CD8-positive, alpha-beta memory T cell (primary cell): ENCODE measurements around the gene CALR3. TPM values are rescaled to one million over a fixed set of nuclear protein-coding genes. Genes with fewer than 3 reads are reported as not detected.
A peak's percentile ranks its signal among the peaks of the same experiment; 100 is the strongest.

Experiments
- CTCF ChIA-PET: fragments of 350-600 bp; sonication (Branson Sonifier 250); formaldehyde crosslinking; loops from one replicate; lab custom pipeline; 2021; ENCODE audit warnings: antibody characterized with exemption; lab: Charles Lee
- POLR2A ChIA-PET: fragments of 350-600 bp; sonication (Branson Sonifier 250); formaldehyde crosslinking; loops from one replicate; lab custom pipeline; 2021; ENCODE audit warnings: antibody characterized with exemption; lab: Charles Lee
- DNase-seq, 5 donors: peaks; one replicate each; pipeline versions ENCODE4 v3.0.0 to v3.0.0-alpha.2; 2020 to 2022; ENCODE audit warnings: mixed read lengths in 1 of 5
- H3K27ac ChIP-seq: one replicate; pipeline ENCODE4 v1.7.0; 2013; ENCODE audit warnings: low read depth, mild to moderate bottlenecking, low read length, moderate library complexity
- H3K27me3 ChIP-seq: 2 replicates; pipeline ENCODE4 v1.7.0; 2013; ENCODE audit warnings: low read length, mild to moderate bottlenecking; ENCODE audit not compliant: insufficient read depth, poor library complexity, severe bottlenecking
- H3K36me3 ChIP-seq: 2 replicates; pipeline ENCODE4 v1.7.0; 2013; ENCODE audit warnings: mild to moderate bottlenecking, low read length, moderate library complexity; ENCODE audit not compliant: insufficient read depth
- H3K4me1 ChIP-seq: 2 replicates; pipeline ENCODE4 v1.7.0; 2013; ENCODE audit warnings: mild to moderate bottlenecking, low read length, moderate library complexity; ENCODE audit not compliant: insufficient read depth
- H3K4me3 ChIP-seq: 2 replicates; pipeline ENCODE4 v1.7.0; 2013; ENCODE audit warnings: mild to moderate bottlenecking, low read length
- H3K9me3 ChIP-seq: 2 replicates; pipeline ENCODE4 v1.7.0; 2013; ENCODE audit warnings: mild to moderate bottlenecking, low read length
- H3K27ac Mint-ChIP-seq, 8 donors: one replicate each; pipeline ENCODE4 v1.8.0; 2020 to 2021; ENCODE audit warnings: mixed read lengths in 8 of 8, mild to moderate bottlenecking in 6 of 8, inconsistent platforms in 3 of 8, moderate library complexity in 3 of 8
- H3K27me3 Mint-ChIP-seq, 2 donors: one replicate each; pipeline ENCODE4 v1.8.0; 2020 to 2021; ENCODE audit warnings: mixed read lengths in 2 of 2, mild to moderate bottlenecking in 1 of 2, moderate library complexity in 1 of 2
- H3K36me3 Mint-ChIP-seq, 3 donors: one replicate each; pipeline ENCODE4 v1.8.0; 2020 to 2021; ENCODE audit warnings: mixed read lengths in 3 of 3, inconsistent platforms in 1 of 3, mild to moderate bottlenecking in 1 of 3
- H3K4me1 Mint-ChIP-seq, 3 donors: one replicate each; pipeline ENCODE4 v1.8.0; 2020 to 2021; ENCODE audit warnings: mixed read lengths in 3 of 3, inconsistent platforms in 1 of 3, mild to moderate bottlenecking in 1 of 3
- H3K4me3 Mint-ChIP-seq, 7 donors: one replicate each; pipeline ENCODE4 v1.8.0; 2020 to 2021; ENCODE audit warnings: mixed read lengths in 7 of 7, mild to moderate bottlenecking in 6 of 7, moderate library complexity in 4 of 7, inconsistent platforms in 2 of 7
- H3K9me3 Mint-ChIP-seq, 5 donors: one replicate each; pipeline ENCODE4 v1.8.0; 2020 to 2022; ENCODE audit warnings: mixed read lengths in 5 of 5, mild to moderate bottlenecking in 3 of 5, moderate library complexity in 2 of 5, inconsistent platforms in 1 of 5
- polyA plus RNA-seq: library from polyadenylated mRNA; unstranded; fragments of 300-500 nt; fragmentation: Illumina TruSeq; gene quantifications from one replicate; pipeline ENCODE4 v1.2.3, GENCODE V29; 2021
- total RNA-seq, 2 experiments: library from RNA; stranded (reverse); gene quantifications; one replicate each; pipeline ENCODE4 v1.2.3, GENCODE V29; 2021

The CALR3 gene
- total and polyA plus RNA-seq, 3 experiments from 2014 or later: not detected

- Mint-ChIP-seq H3K36me3 (peaks cover 4 to 30% (median 5%) of the 10 kb centered on the region in 3 donors), H3K4me1 (peaks cover 58 to 77% (median 74%) of the 10 kb centered on the region in 3 donors), H3K27me3 (no peaks in the 10 kb centered on the region), H3K9me3 (peaks cover 0 to 4% (median 3%) of the 10 kb centered on the region in 5 donors), H3K4me3 (peak overlapping the region in 6 of 7 donors; percentile 20 to 74 (median 61)), H3K27ac (peak overlapping the region; percentile 83 to 98 (median 93))
- CTCF ChIA-PET: no interaction called here
- DNase-seq: peak in 4 of 5 donors; percentile 46 to 67 (median 51)
- H3K4me3 ChIP-seq: no peak overlapping the region
- peaks cover 47% of the 10 kb centered on the region for H3K4me1 ChIP-seq
- POLR2A ChIA-PET: no interaction called here
- H3K27me3 ChIP-seq: no peaks in the 10 kb centered on the region
- H3K36me3 ChIP-seq: no peaks in the 10 kb centered on the region
- H3K9me3 ChIP-seq: no peaks in the 10 kb centered on the region
- peak overlapping the region; percentile 20 for H3K27ac ChIP-seq
Observed at GRCh38 chr19:16446724-16447368, 49.1 kb downstream of the CALR3 start.

GRCh38 chr19:16446108-16446723, 49.8 kb downstream of the CALR3 start:
- H3K4me1 ChIP-seq: peaks cover 47% of the 10 kb centered on the region
- POLR2A ChIA-PET: no interaction called here

GRCh38 chr19:16445238-16446107, 50.5 kb downstream of the CALR3 start:
- ChIA-PET POLR2A (interaction anchor here (0.6 kb wide), 1 partner anchor 10 kb away, joined by 3 read pairs; no protein-coding TSS in a partner anchor), CTCF (no interaction called here)
- H3K9me3 Mint-ChIP-seq: peaks cover 0 to 4% (median 3%) of the 10 kb centered on the region in 5 donors
- no peak overlapping the region for H3K4me3 ChIP-seq
- H3K36me3 ChIP-seq: no peaks in the 10 kb centered on the region
- H3K4me1 Mint-ChIP-seq: peaks cover 54 to 73% (median 69%) of the 10 kb centered on the region in 3 donors
- no peak for DNase-seq
- H3K27ac Mint-ChIP-seq: peak overlapping the region in 7 of 8 donors; percentile 36 to 96 (median 83)
- H3K27ac ChIP-seq: no peak overlapping the region
- H3K27me3 Mint-ChIP-seq: no peaks in the 10 kb centered on the region
- H3K4me3 Mint-ChIP-seq: peak overlapping the region in 1 of 7 donors; percentile 15
- H3K27me3 ChIP-seq: no peaks in the 10 kb centered on the region
- peaks cover 4 to 38% (median 9%) of the 10 kb centered on the region in 3 donors for H3K36me3 Mint-ChIP-seq
- peaks cover 43% of the 10 kb centered on the region for H3K4me1 ChIP-seq
- H3K9me3 ChIP-seq: no peaks in the 10 kb centered on the region

More at GRCh38 chr19:16446108-16446723, 49.8 kb downstream of the CALR3 start:
- no peaks in the 10 kb centered on the region for H3K36me3 ChIP-seq
- Mint-ChIP-seq H3K4me1 (peaks cover 57 to 76% (median 72%) of the 10 kb centered on the region in 3 donors), H3K27me3 (no peaks in the 10 kb centered on the region), H3K36me3 (peaks cover 4 to 33% (median 7%) of the 10 kb centered on the region in 3 donors), H3K27ac (peak overlapping the region; percentile 21 to 96 (median 82)), H3K4me3 (no peak overlapping the region), H3K9me3 (peaks cover 0 to 4% (median 3%) of the 10 kb centered on the region in 5 donors)
- CTCF ChIA-PET: no interaction called here
- H3K27ac ChIP-seq: peak overlapping the region; percentile 20
- H3K27me3 ChIP-seq: no peaks in the 10 kb centered on the region
- H3K4me3 ChIP-seq: no peak overlapping the region
- no peak for DNase-seq
- no peaks in the 10 kb centered on the region for H3K9me3 ChIP-seq

- H3K27ac Mint-ChIP-seq: peak overlapping the region in 7 of 8 donors; percentile 10 to 84 (median 64)
- peaks cover 0 to 42% (median 4%) of the 10 kb centered on the region in 3 donors for H3K36me3 Mint-ChIP-seq
- no peaks in the 10 kb centered on the region for H3K27me3 Mint-ChIP-seq
- ChIA-PET POLR2A (no interaction called here), CTCF (no interaction called here)
- Histone ChIP-seq H3K27ac (no peak overlapping the region), H3K4me3 (no peak overlapping the region), H3K9me3 (no peaks in the 10 kb centered on the region), H3K36me3 (no peaks in the 10 kb centered on the region), H3K27me3 (no peaks in the 10 kb centered on the region), H3K4me1 (peaks cover 37% of the 10 kb centered on the region)
- no peak for DNase-seq
- H3K4me1 Mint-ChIP-seq: peaks cover 47 to 62% (median 61%) of the 10 kb centered on the region in 3 donors
- H3K4me3 Mint-ChIP-seq: peak overlapping the region in 1 of 7 donors; percentile 21
- no peaks in the 10 kb centered on the region for H3K9me3 Mint-ChIP-seq
Observed at GRCh38 chr19:16444269-16444600, 51.7 kb downstream of the CALR3 start.

- H3K4me1 Mint-ChIP-seq: peaks cover 42 to 55% (median 54%) of the 10 kb centered on the region in 3 donors
- peaks cover 0 to 50% (median 6%) of the 10 kb centered on the region in 3 donors for H3K36me3 Mint-ChIP-seq
- H3K27me3 Mint-ChIP-seq: no peaks in the 10 kb centered on the region
- H3K4me3 Mint-ChIP-seq: no peak overlapping the region
- H3K27ac Mint-ChIP-seq: peak overlapping the region in 2 of 8 donors; percentile 13 to 92
- Histone ChIP-seq H3K9me3 (no peaks in the 10 kb centered on the region), H3K36me3 (no peaks in the 10 kb centered on the region), H3K27me3 (no peaks in the 10 kb centered on the region), H3K4me3 (no peak overlapping the region), H3K4me1 (peaks cover 22% of the 10 kb centered on the region), H3K27ac (no peak overlapping the region)
- ChIA-PET POLR2A (no interaction called here), CTCF (interaction anchor here (0.8 kb wide), 1 partner anchor 54 kb away, joined by 3 read pairs; the partner anchor contains the start of genes C19orf44 and CALR3)
- DNase-seq: no peak
- H3K9me3 Mint-ChIP-seq: no peaks in the 10 kb centered on the region
Observed at GRCh38 chr19:16442386-16443276, 53.3 kb downstream of the CALR3 start.

- no peaks in the 10 kb centered on the region for H3K9me3 Mint-ChIP-seq
- no peak overlapping the region for H3K27ac Mint-ChIP-seq
- no peaks in the 10 kb centered on the region for H3K27me3 ChIP-seq
- no peaks in the 10 kb centered on the region for H3K27me3 Mint-ChIP-seq
- H3K27ac ChIP-seq: no peak overlapping the region
- no peaks in the 10 kb centered on the region for H3K9me3 ChIP-seq
- peaks cover 13% of the 10 kb centered on the region for H3K4me1 ChIP-seq
- peaks cover 0 to 58% (median 9%) of the 10 kb centered on the region in 3 donors for H3K36me3 Mint-ChIP-seq
- H3K4me3 Mint-ChIP-seq: no peak overlapping the region
- H3K4me3 ChIP-seq: no peak overlapping the region
- peaks cover 33 to 50% (median 46%) of the 10 kb centered on the region in 3 donors for H3K4me1 Mint-ChIP-seq
- no peak for DNase-seq
- ChIA-PET CTCF (interaction anchor here (0.8 kb wide), 1 partner anchor 54 kb away, joined by 3 read pairs; the partner anchor contains the start of genes C19orf44 and CALR3), POLR2A (no interaction called here)
- peaks cover 2% of the 10 kb centered on the region for H3K36me3 ChIP-seq
Observed at GRCh38 chr19:16441661-16442162, 54.3 kb downstream of the CALR3 start.

- H3K4me1 ChIP-seq: no peaks in the 10 kb centered on the region
- H3K4me3 ChIP-seq: no peak overlapping the region
- H3K9me3 Mint-ChIP-seq: no peaks in the 10 kb centered on the region
- H3K27ac ChIP-seq: no peak overlapping the region
- H3K36me3 Mint-ChIP-seq: peaks cover 0 to 65% (median 16%) of the 10 kb centered on the region in 3 donors
- H3K36me3 ChIP-seq: peaks cover 7% of the 10 kb centered on the region
- peaks cover 5 to 20% (median 9%) of the 10 kb centered on the region in 3 donors for H3K4me1 Mint-ChIP-seq
- ChIA-PET CTCF (no interaction called here), POLR2A (no interaction called here)
- H3K4me3 Mint-ChIP-seq: no peak overlapping the region
- no peaks in the 10 kb centered on the region for H3K9me3 ChIP-seq
- no peaks in the 10 kb centered on the region for H3K27me3 Mint-ChIP-seq
- peak overlapping the region in 5 of 8 donors; percentile 15 to 52 (median 39) for H3K27ac Mint-ChIP-seq
- no peaks in the 10 kb centered on the region for H3K27me3 ChIP-seq
- DNase-seq: no peak
Observed at GRCh38 chr19:16436780-16437332, 59.1 kb downstream of the CALR3 start.
